Chondrocyte (in vitro differentiated cells): Measurements from ENCODE around the gene ILKAP. TPM values are rescaled to one million over a fixed set of nuclear protein-coding genes. Genes with fewer than 3 reads are reported as not detected.

ENCODE experiments used
- DNase-seq: peaks from one replicate; pipeline ENCODE4 v3.0.0; 2021; ENCODE audit warnings: mixed read lengths, low spot score
- H3K27ac Mint-ChIP-seq: one replicate; pipeline ENCODE4 v1.8.0; 2021; ENCODE audit warnings: mild to moderate bottlenecking, moderate library complexity, mixed read lengths; ENCODE audit not compliant: unreplicated experiment
- H3K27me3 Mint-ChIP-seq: 2 replicates; pipeline ENCODE4 v1.8.0; 2021; ENCODE audit warnings: low read depth, mixed read lengths
- H3K36me3 Mint-ChIP-seq: 2 replicates; pipeline ENCODE4 v1.8.0; 2021; ENCODE audit warnings: low read depth, mixed read lengths
- H3K4me1 Mint-ChIP-seq: 2 replicates; pipeline ENCODE4 v1.8.0; 2021; ENCODE audit warnings: low read depth, mild to moderate bottlenecking, mixed read lengths
- H3K4me3 Mint-ChIP-seq: one replicate; pipeline ENCODE4 v1.8.0; 2021; ENCODE audit warnings: mild to moderate bottlenecking, moderate library complexity, mixed read lengths; ENCODE audit not compliant: unreplicated experiment
- H3K9me3 Mint-ChIP-seq: 2 replicates; pipeline ENCODE4 v1.8.0; 2021; ENCODE audit warnings: low read depth, mixed read lengths
- total RNA-seq: library from RNA; stranded (reverse); gene quantifications from 3 replicates; pipeline ENCODE4 v1.2.1, GENCODE V29; 2021
- TF ChIP-seq, protein P1 (sequence below): fragments of 200-600 bp; sonication (generic); IDR thresholded peaks from 2 replicates; pipeline ENCODE4 v1.5.0; 2021; ENCODE audit warnings: antibody characterized with exemption, mild to moderate bottlenecking, moderate library complexity

ILKAP gene
- total RNA-seq, 1 donor from 2014 or later = 24.9 TPM

DNA sequence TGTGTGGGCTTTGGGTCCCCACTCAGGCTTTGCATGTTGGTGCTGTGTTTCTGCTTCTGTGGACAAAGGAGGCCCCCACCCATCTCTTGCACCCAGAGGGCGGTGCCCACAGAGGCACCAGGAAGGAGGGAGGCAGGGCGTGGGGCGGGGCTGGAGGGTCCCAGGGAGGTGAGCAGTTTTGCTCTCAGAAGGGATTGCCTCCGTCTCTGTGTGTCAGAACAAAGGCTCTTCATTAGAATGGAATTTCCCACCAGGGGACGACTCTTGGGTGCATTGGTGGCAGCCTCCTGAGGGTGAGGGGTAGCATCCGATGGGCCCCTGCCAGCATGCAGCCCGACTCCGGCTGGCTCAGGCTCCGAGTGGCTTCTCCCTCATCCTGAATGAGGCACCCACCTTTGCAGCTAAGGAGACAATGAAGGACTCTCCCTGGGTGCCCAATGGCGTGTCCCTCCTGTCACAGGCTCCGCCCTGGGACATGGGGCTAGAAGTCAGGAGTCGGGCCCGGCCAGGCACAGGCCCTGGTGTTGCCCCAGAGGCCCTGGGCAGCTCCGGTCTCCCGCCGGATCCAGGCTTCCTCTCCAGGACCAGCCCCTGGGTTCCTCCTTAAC lies 51.8 kb downstream of the ILKAP start:
- peaks cover 9% of the 10 kb centered on the region for H3K4me1 Mint-ChIP-seq
- TF ChIP-seq, protein P1, sequence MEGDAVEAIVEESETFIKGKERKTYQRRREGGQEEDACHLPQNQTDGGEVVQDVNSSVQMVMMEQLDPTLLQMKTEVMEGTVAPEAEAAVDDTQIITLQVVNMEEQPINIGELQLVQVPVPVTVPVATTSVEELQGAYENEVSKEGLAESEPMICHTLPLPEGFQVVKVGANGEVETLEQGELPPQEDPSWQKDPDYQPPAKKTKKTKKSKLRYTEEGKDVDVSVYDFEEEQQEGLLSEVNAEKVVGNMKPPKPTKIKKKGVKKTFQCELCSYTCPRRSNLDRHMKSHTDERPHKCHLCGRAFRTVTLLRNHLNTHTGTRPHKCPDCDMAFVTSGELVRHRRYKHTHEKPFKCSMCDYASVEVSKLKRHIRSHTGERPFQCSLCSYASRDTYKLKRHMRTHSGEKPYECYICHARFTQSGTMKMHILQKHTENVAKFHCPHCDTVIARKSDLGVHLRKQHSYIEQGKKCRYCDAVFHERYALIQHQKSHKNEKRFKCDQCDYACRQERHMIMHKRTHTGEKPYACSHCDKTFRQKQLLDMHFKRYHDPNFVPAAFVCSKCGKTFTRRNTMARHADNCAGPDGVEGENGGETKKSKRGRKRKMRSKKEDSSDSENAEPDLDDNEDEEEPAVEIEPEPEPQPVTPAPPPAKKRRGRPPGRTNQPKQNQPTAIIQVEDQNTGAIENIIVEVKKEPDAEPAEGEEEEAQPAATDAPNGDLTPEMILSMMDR = no peak
- H3K27ac Mint-ChIP-seq = peak overlapping the region; percentile 32

DNA sequence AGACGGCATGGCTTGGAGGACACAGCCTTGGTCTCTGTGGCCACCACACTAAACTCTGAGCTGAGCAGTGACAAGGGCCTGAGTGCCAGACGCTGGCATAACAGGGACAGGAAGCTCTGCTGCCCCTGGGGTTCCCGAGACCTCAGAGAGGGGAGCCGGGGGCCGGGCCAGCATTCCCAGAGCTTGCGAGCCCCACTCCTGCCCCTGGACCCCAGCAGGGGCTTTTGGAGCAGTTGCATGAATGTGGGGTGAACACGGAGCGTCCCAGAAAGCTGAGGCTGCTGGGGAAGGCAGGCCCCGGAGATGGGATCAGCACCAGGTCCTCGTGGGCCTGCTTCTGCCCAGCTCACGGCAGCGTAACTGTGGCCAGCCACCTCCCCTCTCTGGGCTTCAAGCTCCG lies 52.3 kb downstream of the ILKAP start:
- Mint-ChIP-seq H3K4me1 (peaks cover 9% of the 10 kb centered on the region), H3K4me3 (no peak overlapping the region), H3K27me3 (no peaks in the 10 kb centered on the region), H3K9me3 (peaks cover 8% of the 10 kb centered on the region), H3K36me3 (peaks cover 2% of the 10 kb centered on the region), H3K27ac (no peak overlapping the region)
- TF ChIP-seq, protein P1 = no peak
- DNase-seq = no peak

More for the DNA sequence above, 51.8 kb downstream of the ILKAP start:
- H3K4me3 Mint-ChIP-seq = no peak overlapping the region
- no peak for DNase-seq
- H3K36me3 Mint-ChIP-seq = peaks cover 2% of the 10 kb centered on the region
- no peaks in the 10 kb centered on the region for H3K27me3 Mint-ChIP-seq
- peaks cover 8% of the 10 kb centered on the region for H3K9me3 Mint-ChIP-seq

GRCh38 chr2:238150686-238151085 lies 52.8 kb downstream of the ILKAP start:
- TF ChIP-seq, protein P1 = no peak
- Mint-ChIP-seq H3K27ac (no peak overlapping the region), H3K4me3 (no peak overlapping the region), H3K9me3 (peaks cover 8% of the 10 kb centered on the region), H3K36me3 (peaks cover 2% of the 10 kb centered on the region), H3K27me3 (no peaks in the 10 kb centered on the region), H3K4me1 (peaks cover 7% of the 10 kb centered on the region)
- no peak for DNase-seq

DNA sequence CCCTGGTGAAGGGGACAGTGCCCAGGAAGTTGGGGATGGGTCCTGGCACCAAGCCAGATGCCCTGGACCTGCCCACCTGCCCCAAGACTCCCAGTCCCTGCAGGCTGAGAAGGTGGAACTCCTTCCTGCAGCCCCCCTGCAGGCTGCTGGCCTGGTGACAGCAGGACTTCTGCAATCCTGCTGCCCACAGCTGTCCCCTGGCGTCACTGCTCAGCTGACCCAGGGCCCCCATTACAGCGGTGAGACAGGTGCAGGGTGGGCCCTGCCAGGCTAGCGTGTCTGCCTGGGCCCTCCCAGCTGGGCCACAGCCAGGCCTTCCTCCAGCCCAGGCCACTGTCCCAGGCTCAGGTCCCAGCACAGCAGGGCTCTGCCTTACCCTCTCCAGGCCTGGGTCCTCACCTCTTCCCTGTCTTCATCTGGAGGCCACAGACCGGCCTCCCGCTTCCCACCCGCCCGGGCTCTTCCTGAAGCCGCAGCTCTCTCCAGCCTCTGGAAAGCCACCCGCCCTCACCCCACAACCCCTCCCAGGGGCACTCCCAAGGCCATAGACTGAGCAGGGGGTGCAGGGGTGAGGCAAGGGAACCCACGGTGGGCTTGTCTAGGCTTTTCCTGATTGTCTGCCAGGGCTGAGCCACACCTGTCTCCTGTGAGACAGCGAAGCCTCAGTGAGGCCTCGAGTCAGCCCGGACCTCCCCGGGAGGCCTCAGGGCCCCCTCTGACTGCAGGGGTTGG lies 53.5 kb downstream of the ILKAP start:
- peaks cover 1% of the 10 kb centered on the region for H3K4me1 Mint-ChIP-seq
- H3K27me3 Mint-ChIP-seq = no peaks in the 10 kb centered on the region
- DNase-seq = no peak
- H3K9me3 Mint-ChIP-seq = peaks cover 8% of the 10 kb centered on the region
- H3K27ac Mint-ChIP-seq = no peak overlapping the region
- TF ChIP-seq, protein P1 = no peak
- peaks cover 2% of the 10 kb centered on the region for H3K36me3 Mint-ChIP-seq
- H3K4me3 Mint-ChIP-seq = no peak overlapping the region

DNA sequence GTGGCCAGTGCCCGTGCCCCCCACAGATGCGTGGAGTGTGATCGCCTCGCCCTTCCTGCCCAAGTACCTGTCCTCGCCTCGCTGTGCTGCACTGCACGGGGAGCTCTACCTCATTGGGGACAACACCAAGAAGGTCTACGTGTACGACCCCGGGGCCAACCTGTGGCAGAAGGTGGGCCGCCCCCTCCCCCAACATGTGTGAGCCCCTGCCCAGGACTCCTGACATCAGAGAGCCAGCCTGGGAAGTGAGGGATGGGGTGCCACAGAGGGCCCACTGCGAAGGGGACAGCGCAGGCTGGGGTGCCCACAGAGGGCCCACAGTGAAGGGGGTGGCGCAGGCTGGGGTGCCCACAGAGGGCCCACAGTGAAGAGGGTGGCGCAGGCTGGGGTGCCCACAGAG lies 54.5 kb downstream of the ILKAP start:
- H3K27me3 Mint-ChIP-seq = no peaks in the 10 kb centered on the region
- H3K4me1 Mint-ChIP-seq = peaks cover 2% of the 10 kb centered on the region
- H3K9me3 Mint-ChIP-seq = peaks cover under 1% of the 10 kb centered on the region
- H3K4me3 Mint-ChIP-seq = no peak overlapping the region
- H3K27ac Mint-ChIP-seq = no peak overlapping the region
- DNase-seq = no peak
- H3K36me3 Mint-ChIP-seq = peaks cover 3% of the 10 kb centered on the region
- TF ChIP-seq, protein P1 = no peak
